K562 (cell line): ENCODE measurements around the gene SLC4A2. TPM values are rescaled to one million over a fixed set of nuclear protein-coding genes. Genes with fewer than 3 reads are reported as not detected.

Experiments
- CHD4 ChIP-seq: fragments of 200-600 bp; sonication (generic); IDR thresholded peaks from 3 replicates; pipeline ENCODE4 v1.6.1; 2012; ENCODE audit warnings: low read depth, mild to moderate bottlenecking, mixed read lengths, low read length, inconsistent platforms; ENCODE audit not compliant: insufficient read depth, insufficient replicate concordance, poor library complexity, severe bottlenecking
- DACH1 ChIP-seq: fragments of 450-650 bp; IDR thresholded peaks from 2 replicates; pipeline ENCODE4 v1.6.1; 2018; ENCODE audit not compliant: partially characterized antibody
- HDAC8 ChIP-seq: fragments of 450-650 bp; IDR thresholded peaks from 2 replicates; pipeline ENCODE4 v1.6.1; 2016; ENCODE audit warnings: mild to moderate bottlenecking, missing genetic modification characterization, moderate library complexity, missing compliant biosample characterization
- LARP7 ChIP-seq: fragments of 450-650 bp; IDR thresholded peaks from 2 replicates; pipeline ENCODE4 v1.6.1; 2016
- PTRF ChIP-seq: fragments of 450-650 bp; IDR thresholded peaks from 2 replicates; pipeline ENCODE4 v1.6.1; 2016; ENCODE audit warnings: mild to moderate bottlenecking, missing genetic modification characterization, missing compliant biosample characterization
- TFAP4 ChIP-seq: sonication (generic); formaldehyde crosslinking; IDR thresholded peaks from 2 replicates; pipeline ENCODE4 v1.8.0; 2022; ENCODE audit warnings: missing genetic modification reagents, mild to moderate bottlenecking, moderate library complexity, borderline replicate concordance
- TSC22D4 ChIP-seq: fragments of 450-650 bp; IDR thresholded peaks from 2 replicates; pipeline ENCODE4 v1.6.1; 2016; ENCODE audit warnings: missing genetic modification characterization, missing biosample characterization, control low read depth
- UBTF ChIP-seq, 2 experiments: IDR thresholded peaks; 2 replicates each; pipeline ENCODE4 v1.6.1; 2012; ENCODE audit warnings: improper control_type of control experiment in 2 of 2, low read depth in 2 of 2, low read length in 2 of 2, borderline replicate concordance in 1 of 2
- ZBTB5 ChIP-seq: fragments of 450-650 bp; IDR thresholded peaks from 2 replicates; pipeline ENCODE4 v1.6.1; 2017; ENCODE audit warnings: antibody characterized with exemption
- ZNF12 ChIP-seq: sonication (generic); formaldehyde crosslinking; IDR thresholded peaks from 2 replicates; pipeline ENCODE4 v1.4.0; 2020; ENCODE audit warnings: mild to moderate bottlenecking, missing genetic modification reagents
- ZNF395 ChIP-seq: fragments of 200-800 bp; sonication (Bioruptor generic); IDR thresholded peaks from 2 replicates; pipeline ENCODE4 v1.6.1; 2017; ENCODE audit warnings: missing genetic modification characterization, missing compliant biosample characterization
- polyA plus RNA-seq, 8 experiments: library from polyadenylated mRNA; depleted of rRNA in 4 of 8; stranded (reverse) in 5 of 8; unstranded in 3 of 8; fragments of >200 nt; fragmentation: Nextera tagmentation in 2 of 8; fragmentation: Illumina TruSeq in 1 of 8; extraction: Ambion mirVana in 2 of 8; extraction: Trizol in 1 of 8; gene quantifications; 2 replicates each; pipeline versions ENCODE4 v1.2.1 to v1.2.3, GENCODE V29; 2011 to 2014; ENCODE audit warnings: inconsistent platforms in 1 of 8, missing spikeins in 1 of 8
- total RNA-seq, 7 experiments: library from RNA; depleted of rRNA in 6 of 7; stranded (reverse); fragments of >200 nt in 6 of 7; fragmentation: Illumina TruSeq in 2 of 7; extraction: Trizol in 2 of 7; gene quantifications; 2 replicates each; pipeline versions ENCODE4 v1.2.1 to v1.2.3, GENCODE V29; 2011 to 2021; ENCODE audit warnings: low replicate concordance in 1 of 7

The SLC4A2 gene
- total and polyA plus RNA-seq, 9 of the 15 experiments (the other 6 are each of a cell fraction or from before 2014, with no cell fraction given) = 11.4 to 375 (median 130) TPM

GRCh38 chr7:151010307-151011096 is 48.9 kb upstream of the SLC4A2 start (continued):
- TF ChIP-seq CHD4 (no peak), ZNF12 (CRISPR knock-in tag) (peak; percentile 81; the same call in 1 of the 2 replicates), TSC22D4 (tag) (no peak), LARP7 (no peak), ZBTB5 (no peak), PTRF (tag) (no peak), TFAP4 (peak; percentile 75), DACH1 (no peak), ZNF395 (CRISPR knock-in tag) (peak; percentile 85; the same call in 1 of the 2 replicates), UBTF (IDR thresholded peaks at IDR 0.05; ENCODE audit: borderline replicate concordance in 1 of 2, low read depth in 2 of 2, low read length in 2 of 2) (peak; percentile 26 to 53; a peak in 1 of 4 replicates), HDAC8 (tag) (peak; percentile 31; the same call in 1 of the 2 replicates)
